ENCODE measurements around the gene ARHGAP42. TPM values are rescaled to one million over a fixed set of nuclear protein-coding genes. Genes with fewer than 3 reads are reported as not detected.
A peak's percentile ranks its signal among the peaks of the same experiment; 100 is the strongest.

The ARHGAP42 gene
- total RNA-seq, 1 experiment from 2014 or later: 39.1 TPM

DNA sequence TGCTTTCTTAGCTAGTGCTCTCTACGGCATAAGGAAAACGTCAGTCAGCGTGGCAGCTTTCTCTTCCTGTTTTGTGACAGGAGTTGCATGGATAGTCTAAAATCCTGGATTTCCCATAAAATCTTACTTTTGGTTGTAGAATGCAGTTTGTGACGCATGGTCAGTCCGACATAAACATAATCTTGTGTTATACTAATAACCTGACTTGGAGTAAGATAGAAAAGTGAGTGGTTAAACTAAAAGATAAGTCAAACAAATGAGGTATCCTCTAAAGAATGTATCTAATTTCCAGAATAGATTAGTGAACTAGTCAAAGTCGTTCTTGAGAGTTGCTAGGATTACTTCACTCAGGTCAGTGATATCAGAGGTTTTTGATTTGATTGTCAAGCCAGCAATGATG, 285.0 kb downstream of the ARHGAP42 start:
- Histone ChIP-seq H3K9ac (ENCODE audit: extremely low read depth, insufficient read length, low read length) (no peak overlapping the region), H3K56ac (ENCODE audit: insufficient read length, low read depth, low read length) (no peak overlapping the region), H2BK20ac (ENCODE audit: low read depth, low read length, poor library complexity, severe bottlenecking) (no peak overlapping the region), H3T11ph (ENCODE audit: low read length) (no peak overlapping the region), H3K14ac (ENCODE audit: insufficient read depth, low read length) (no peak overlapping the region), H4K8ac (replicated peaks; ENCODE audit: insufficient read length, low read depth, low read length) (no peak overlapping the region), H3K9me3 (ENCODE audit: control insufficient read depth, low read depth, low read length) (no peaks in the 10 kb centered on the region), H2BK5ac (ENCODE audit: insufficient read length, low read length) (no peak overlapping the region), H3K23me2 (ENCODE audit: insufficient read length, low read depth, low read length, poor library complexity, severe bottlenecking) (no peaks in the 10 kb centered on the region), H3K79me2 (ENCODE audit: insufficient read depth, low read length) (no peaks in the 10 kb centered on the region), H3K23ac (ENCODE audit: insufficient read length, low read depth, low read length) (no peak overlapping the region), H4K91ac (ENCODE audit: insufficient read length, low read depth, low read length) (no peak overlapping the region), H2BK12ac (ENCODE audit: insufficient read length, low read depth, low read length) (no peak overlapping the region), H3K27ac (ENCODE audit: insufficient read length, low read depth, low read length) (no peak overlapping the region), H2BK120ac (ENCODE audit: low read depth, low read length, poor library complexity, severe bottlenecking) (no peak overlapping the region), H3K4me1 (ENCODE audit: insufficient read depth, low read length) (no peaks in the 10 kb centered on the region), H2BK15ac (ENCODE audit: low read depth, low read length) (no peak overlapping the region), H3K18ac (ENCODE audit: insufficient read length, low read depth, low read length) (no peak overlapping the region), H4K20me1 (ENCODE audit: control insufficient read depth, insufficient read depth, insufficient read length) (no peaks in the 10 kb centered on the region), H3K27me3 (ENCODE audit: insufficient read depth, low read length) (peaks cover 10% of the 10 kb centered on the region; the same call in 1 of the 2 replicates), H2AK5ac (ENCODE audit: insufficient read length, low read length) (no peak overlapping the region), H2AFZ (ENCODE audit: low read length) (no peak overlapping the region), H4K5ac (ENCODE audit: insufficient read length, low read depth, low read length) (no peak overlapping the region), H3K79me1 (ENCODE audit: insufficient read depth, low read depth, low read length, poor library complexity, severe bottlenecking) (no peaks in the 10 kb centered on the region), H3K4me2 (ENCODE audit: insufficient read depth, insufficient read length, low read length) (no peak overlapping the region), H3K4ac (ENCODE audit: low read depth, low read length) (no peak overlapping the region)
- Mint-ChIP-seq H3K36me3 (ENCODE audit: insufficient read depth in 1 of 3, low read depth in 3 of 3) (peaks cover 32 to 65% (median 53%) of the 10 kb centered on the region in 3 experiments; a peak in 6 of 7 replicates), H3K27ac (0 out of 7 replicates have a peak overlapping the region, but pooled peaks of 1 of the 3 experiments have one; percentile 44), H3K4me1 (peaks cover 6 to 9% of the 10 kb centered on the region in 2 experiments), H3K4me3 (no peak overlapping the region), H3K9me3 (peaks cover 6 to 8% of the 10 kb centered on the region in 2 experiments), H3K27me3 (ENCODE audit: low read depth) (peaks cover 18% of the 10 kb centered on the region)
- TF ChIP-seq CTCF (conservative IDR thresholded peaks at IDR 0.05): no peak
- no peak for DNase-seq
- WGBS (ENCODE audit: extremely low coverage, insufficient read length, low lambda C conversion rate): no CpG with 5 or more reads among the region's 6 CpGs

Measured in H9 (cell line).